HFFc6 (cell line): ENCODE results near the gene MAGEA6. TPM values are rescaled to one million over a fixed set of nuclear protein-coding genes. Genes with fewer than 3 reads are reported as not detected.

Source experiments
- DNase-seq: peaks from one replicate; pipeline ENCODE4 v3.0.0-alpha.2; 2018
- H3K27ac Mint-ChIP-seq: 2 replicates; pipeline ENCODE4 v1.8.0; 2020; ENCODE audit warnings: mild to moderate bottlenecking, mixed read lengths
- H3K27me3 Mint-ChIP-seq: 2 replicates; pipeline ENCODE4 v1.8.0; 2021; ENCODE audit warnings: mild to moderate bottlenecking, moderate library complexity, mixed read lengths; ENCODE audit not compliant: insufficient read depth
- H3K36me3 Mint-ChIP-seq: 2 replicates; pipeline ENCODE4 v1.8.0; 2021; ENCODE audit warnings: low read depth, mixed read lengths
- H3K4me1 Mint-ChIP-seq: 2 replicates; pipeline ENCODE4 v1.8.0; 2020; ENCODE audit warnings: low read depth, mixed read lengths
- H3K4me3 Mint-ChIP-seq: 2 replicates; pipeline ENCODE4 v1.8.0; 2020; ENCODE audit warnings: mild to moderate bottlenecking, moderate library complexity, mixed read lengths
- H3K9me3 Mint-ChIP-seq: 2 replicates; pipeline ENCODE4 v1.8.0; 2020; ENCODE audit warnings: mild to moderate bottlenecking, mixed read lengths
- CTCF ChIP-seq: fragments of 200-600 bp; sonication (generic); IDR thresholded peaks from 2 replicates; pipeline ENCODE4 v1.5.0; 2021; ENCODE audit warnings: antibody characterized with exemption, mild to moderate bottlenecking
- total RNA-seq, 6 experiments: library from RNA; stranded (reverse); fragmentation: NEBNext Ultra II Directional; extraction: Animal tissue kit (Norgen Biotek cat#: 25700); gene quantifications; 2 replicates in 1 of 6; 3 replicates in 5 of 6; pipeline ENCODE4 v1.2.3, GENCODE V29; 2021

The MAGEA6 gene
- total RNA-seq, 6 experiments from 2014 or later = 0.12 to 0.18 TPM; not detected in 4

- DNase-seq = no peak
- H3K27ac Mint-ChIP-seq = no peak overlapping the region
- H3K4me1 Mint-ChIP-seq = no peaks in the 10 kb centered on the region
- H3K27me3 Mint-ChIP-seq = no peaks in the 10 kb centered on the region
- H3K36me3 Mint-ChIP-seq = no peaks in the 10 kb centered on the region
- TF ChIP-seq CTCF = no peak
- H3K4me3 Mint-ChIP-seq = no peak overlapping the region
- no peaks in the 10 kb centered on the region for H3K9me3 Mint-ChIP-seq
Measured at GRCh38 chrX:152725409-152725808, 44.1 kb downstream of the MAGEA6 start.

Other genes with a start within 250 kb of the MAGEA6 start
- not detected for gene GABRQ, start 131.8 kb downstream of the MAGEA6 start, total RNA-seq
- 1 to 10 TPM in 2 of 6 experiments, under 1 TPM in 2, not detected in 2; 0.53 to 1.1 (median 0.77) TPM for gene MAGEA3, start 70.9 kb downstream of the MAGEA6 start, total RNA-seq
- not detected for gene CSAG2, start 60.4 kb downstream of the MAGEA6 start, total RNA-seq
- not detected for gene MAGEA2B, start 55.1 kb downstream of the MAGEA6 start, total RNA-seq
- gene CSAG1, start 36.0 kb downstream of the MAGEA6 start, total RNA-seq = under 1 TPM in 1 of 6 experiments, not detected in 5; 0.51 TPM
- under 1 TPM in 3 of 6 experiments, not detected in 3; 0.09 to 0.19 (median 0.11) TPM for gene MAGEA12, start 35.9 kb downstream of the MAGEA6 start, total RNA-seq
- not detected for gene MAGEA2, start 15.8 kb downstream of the MAGEA6 start, total RNA-seq
- not detected for gene CSAG3, start 10.5 kb downstream of the MAGEA6 start, total RNA-seq
- 10 to 100 TPM; 39.9 to 47.8 (median 43.6) TPM for gene CETN2, start 61.1 kb upstream of the MAGEA6 start, total RNA-seq
- gene NSDHL, start 61.4 kb upstream of the MAGEA6 start, total RNA-seq = 10 to 100 TPM; 18.4 to 20.0 (median 19.1) TPM
- 1 to 10 TPM; 1.1 to 2.4 (median 1.4) TPM for gene ZNF185, start 128.4 kb upstream of the MAGEA6 start, total RNA-seq
- gene PNMA5, start 224.4 kb upstream of the MAGEA6 start, total RNA-seq = not detected